Measurements from ENCODE around the gene KIF24.

KIF24 gene

GRCh38 chr9:34318163-34318790 is 10.8 kb downstream of the KIF24 start:
- no peak overlapping the region for H2BK12ac ChIP-seq (ENCODE audit: low read length)
- H3K9me3 ChIP-seq (ENCODE audit: insufficient read depth, low read depth, low read length) = no peaks in the 10 kb centered on the region
- WGBS (ENCODE audit: extremely low coverage, insufficient coverage, insufficient read length) = no CpG with 5 or more reads among the region's 44 CpGs

GRCh38 chr9:34317436-34317835 is 11.6 kb downstream of the KIF24 start:
- Histone ChIP-seq H3K4me1 (ENCODE audit: control insufficient read depth in 1 of 2, insufficient read depth in 2 of 2, low read length in 2 of 2) (no peaks in the 10 kb centered on the region), H2AK5ac (ENCODE audit: low read length) (no peak overlapping the region), H3K4me2 (ENCODE audit: low read length) (no peak overlapping the region), H3K36me3 (ENCODE audit: control insufficient read depth in 1 of 2, insufficient read depth in 2 of 2, low read length in 2 of 2) (peaks cover 0 to 2% of the 10 kb centered on the region in 2 experiments), H3K4me3 (ENCODE audit: low read depth, low read length) (no peak overlapping the region), H3K27me3 (ENCODE audit: insufficient read depth, low read length) (no peaks in the 10 kb centered on the region), H4K8ac (ENCODE audit: low read depth, low read length) (no peak overlapping the region), H3K4ac (ENCODE audit: low read depth, low read length) (no peak overlapping the region), H4K91ac (ENCODE audit: low read depth, low read length) (no peak overlapping the region), H3K9ac (ENCODE audit: low read length) (no peak overlapping the region), H2BK5ac (ENCODE audit: low read depth, low read length, poor library complexity) (no peak overlapping the region), H3K14ac (ENCODE audit: low read length) (no peak overlapping the region), H3K18ac (ENCODE audit: low read length) (no peak overlapping the region), H3K27ac (ENCODE audit: low read depth, low read length) (no peak overlapping the region), H3K9me3 (ENCODE audit: insufficient read depth, low read depth, low read length) (no peaks in the 10 kb centered on the region), H2BK12ac (ENCODE audit: low read length) (no peak overlapping the region), H2BK120ac (ENCODE audit: insufficient read depth, low read length, poor library complexity) (no peak overlapping the region), H3K79me1 (ENCODE audit: low read length) (no peaks in the 10 kb centered on the region), H2AFZ (ENCODE audit: insufficient read depth, low read length, poor library complexity) (no peak overlapping the region), H3K79me2 (ENCODE audit: control insufficient read depth, insufficient read depth, low read length, poor library complexity) (no peaks in the 10 kb centered on the region), H3K23ac (ENCODE audit: low read length) (no peak overlapping the region), H4K12ac (ENCODE audit: low read depth, low read length) (no peak overlapping the region)
- no CpG with 5 or more reads among the region's 2 CpGs for WGBS (ENCODE audit: extremely low coverage, insufficient coverage, insufficient read length)
- DNase-seq = no peak

More at GRCh38 chr9:34318163-34318790, 10.8 kb downstream of the KIF24 start:
- no peak for DNase-seq
- no peak overlapping the region for H3K23ac ChIP-seq (ENCODE audit: low read length)
- H4K12ac ChIP-seq (ENCODE audit: low read depth, low read length) = no peak overlapping the region
- no peak overlapping the region for H2BK5ac ChIP-seq (ENCODE audit: low read depth, low read length, poor library complexity)
- H3K27me3 ChIP-seq (ENCODE audit: insufficient read depth, low read length) = no peaks in the 10 kb centered on the region
- H2BK120ac ChIP-seq (ENCODE audit: insufficient read depth, low read length, poor library complexity) = no peak overlapping the region
- H3K4ac ChIP-seq (ENCODE audit: low read depth, low read length) = no peak overlapping the region
- peaks cover 0 to 2% of the 10 kb centered on the region in 2 experiments for H3K36me3 ChIP-seq (ENCODE audit: control insufficient read depth in 1 of 2, insufficient read depth in 2 of 2, low read length in 2 of 2)
- H4K8ac ChIP-seq (ENCODE audit: low read depth, low read length) = no peak overlapping the region
- H4K91ac ChIP-seq (ENCODE audit: low read depth, low read length) = no peak overlapping the region
- H3K4me3 ChIP-seq (ENCODE audit: low read depth, low read length) = no peak overlapping the region
- no peak overlapping the region for H3K18ac ChIP-seq (ENCODE audit: low read length)
- no peak overlapping the region for H3K14ac ChIP-seq (ENCODE audit: low read length)
- H2AK5ac ChIP-seq (ENCODE audit: low read length) = no peak overlapping the region
- no peaks in the 10 kb centered on the region for H3K79me2 ChIP-seq (ENCODE audit: control insufficient read depth, insufficient read depth, low read length, poor library complexity)
- no peak overlapping the region for H3K4me2 ChIP-seq (ENCODE audit: low read length)
- H3K27ac ChIP-seq (ENCODE audit: low read depth, low read length) = no peak overlapping the region
- H3K79me1 ChIP-seq (ENCODE audit: low read length) = no peaks in the 10 kb centered on the region
- H3K9ac ChIP-seq (ENCODE audit: low read length) = no peak overlapping the region
- H3K4me1 ChIP-seq (ENCODE audit: control insufficient read depth in 1 of 2, insufficient read depth in 2 of 2, low read length in 2 of 2) = no peaks in the 10 kb centered on the region
- no peak overlapping the region for H2AFZ ChIP-seq (ENCODE audit: insufficient read depth, low read length, poor library complexity)

GRCh38 chr9:34311499-34312185 is 17.4 kb downstream of the KIF24 start:
- WGBS (ENCODE audit: extremely low coverage, insufficient coverage, insufficient read length) = no CpG with 5 or more reads among the region's 6 CpGs

GRCh38 chr9:34310215-34310614 is 18.9 kb downstream of the KIF24 start:
- H3K4ac ChIP-seq (ENCODE audit: low read depth, low read length) = no peak overlapping the region
- H3K27me3 ChIP-seq (ENCODE audit: insufficient read depth, low read length) = no peaks in the 10 kb centered on the region
- no peak overlapping the region for H2AK5ac ChIP-seq (ENCODE audit: low read length)
- H4K12ac ChIP-seq (ENCODE audit: low read depth, low read length) = no peak overlapping the region
- H2BK12ac ChIP-seq (ENCODE audit: low read length) = no peak overlapping the region
- H2AFZ ChIP-seq (ENCODE audit: insufficient read depth, low read length, poor library complexity) = no peak overlapping the region
- no peaks in the 10 kb centered on the region for H3K79me2 ChIP-seq (ENCODE audit: control insufficient read depth, insufficient read depth, low read length, poor library complexity)
- H3K9ac ChIP-seq (ENCODE audit: low read length) = no peak overlapping the region
- no peak overlapping the region for H3K4me3 ChIP-seq (ENCODE audit: low read depth, low read length)
- no peak for DNase-seq
- no peaks in the 10 kb centered on the region for H3K36me3 ChIP-seq (ENCODE audit: control insufficient read depth in 1 of 2, insufficient read depth in 2 of 2, low read length in 2 of 2)
- H3K18ac ChIP-seq (ENCODE audit: low read length) = no peak overlapping the region
- H4K91ac ChIP-seq (ENCODE audit: low read depth, low read length) = no peak overlapping the region
- no peak overlapping the region for H3K4me2 ChIP-seq (ENCODE audit: low read length)
- H3K4me1 ChIP-seq (ENCODE audit: control insufficient read depth in 1 of 2, insufficient read depth in 2 of 2, low read length in 2 of 2) = no peaks in the 10 kb centered on the region
- WGBS (ENCODE audit: extremely low coverage, insufficient coverage, insufficient read length) = no CpG with 5 or more reads among the region's 1 CpG
- no peak overlapping the region for H2BK5ac ChIP-seq (ENCODE audit: low read depth, low read length, poor library complexity)
- H3K14ac ChIP-seq (ENCODE audit: low read length) = no peak overlapping the region
- H4K8ac ChIP-seq (ENCODE audit: low read depth, low read length) = no peak overlapping the region
- H3K27ac ChIP-seq (ENCODE audit: low read depth, low read length) = no peak overlapping the region
- H2BK120ac ChIP-seq (ENCODE audit: insufficient read depth, low read length, poor library complexity) = no peak overlapping the region
- H3K9me3 ChIP-seq (ENCODE audit: insufficient read depth, low read depth, low read length) = no peaks in the 10 kb centered on the region
- no peaks in the 10 kb centered on the region for H3K79me1 ChIP-seq (ENCODE audit: low read length)
- H3K23ac ChIP-seq (ENCODE audit: low read length) = no peak overlapping the region

More at GRCh38 chr9:34311499-34312185, 17.4 kb downstream of the KIF24 start:
- H3K4me2 ChIP-seq (ENCODE audit: low read length) = no peak overlapping the region
- no peak overlapping the region for H4K12ac ChIP-seq (ENCODE audit: low read depth, low read length)
- no peak overlapping the region for H3K27ac ChIP-seq (ENCODE audit: low read depth, low read length)
- no peak overlapping the region for H2BK12ac ChIP-seq (ENCODE audit: low read length)
- no peaks in the 10 kb centered on the region for H3K79me1 ChIP-seq (ENCODE audit: low read length)
- no peak overlapping the region for H3K23ac ChIP-seq (ENCODE audit: low read length)
- H4K91ac ChIP-seq (ENCODE audit: low read depth, low read length) = no peak overlapping the region
- H3K79me2 ChIP-seq (ENCODE audit: control insufficient read depth, insufficient read depth, low read length, poor library complexity) = no peaks in the 10 kb centered on the region
- no peak for DNase-seq
- H3K9ac ChIP-seq (ENCODE audit: low read length) = no peak overlapping the region
- no peaks in the 10 kb centered on the region for H3K36me3 ChIP-seq (ENCODE audit: control insufficient read depth in 1 of 2, insufficient read depth in 2 of 2, low read length in 2 of 2)
- H3K18ac ChIP-seq (ENCODE audit: low read length) = no peak overlapping the region
- H3K9me3 ChIP-seq (ENCODE audit: insufficient read depth, low read depth, low read length) = no peaks in the 10 kb centered on the region
- H2AFZ ChIP-seq (ENCODE audit: insufficient read depth, low read length, poor library complexity) = no peak overlapping the region
- no peak overlapping the region for H4K8ac ChIP-seq (ENCODE audit: low read depth, low read length)
- no peak overlapping the region for H2AK5ac ChIP-seq (ENCODE audit: low read length)
- no peaks in the 10 kb centered on the region for H3K27me3 ChIP-seq (ENCODE audit: insufficient read depth, low read length)
- H2BK5ac ChIP-seq (ENCODE audit: low read depth, low read length, poor library complexity) = no peak overlapping the region
- H2BK120ac ChIP-seq (ENCODE audit: insufficient read depth, low read length, poor library complexity) = no peak overlapping the region
- H3K4me3 ChIP-seq (ENCODE audit: low read depth, low read length) = no peak overlapping the region
- H3K14ac ChIP-seq (ENCODE audit: low read length) = no peak overlapping the region
- H3K4me1 ChIP-seq (ENCODE audit: control insufficient read depth in 1 of 2, insufficient read depth in 2 of 2, low read length in 2 of 2) = no peaks in the 10 kb centered on the region
- H3K4ac ChIP-seq (ENCODE audit: low read depth, low read length) = no peak overlapping the region
